GM23338 (cell line): Measurements from ENCODE around the gene CYP26B1. TPM values are rescaled to one million over a fixed set of nuclear protein-coding genes. Genes with fewer than 3 reads are reported as not detected.

Source experiments
- ATAC-seq: fragments of 200-7000 bp; cut with Tn5 transposase; 3 replicates; pipeline ENCODE4 v1.9.1; 2020
- DNase-seq: peaks from one replicate; pipeline ENCODE4 v3.0.0-alpha.2; 2015; ENCODE audit warnings: low spot score
- H2AFZ ChIP-seq: fragments of 200-600 bp; sonication (generic); 2 replicates; pipeline ENCODE4 v1.8.0; 2016; ENCODE audit warnings: antibody characterized with exemption, mild to moderate bottlenecking, moderate library complexity
- H3F3A ChIP-seq: fragments of 200-600 bp; sonication (generic); replicated peaks from 2 replicates; pipeline ENCODE4 v1.8.0; 2017; ENCODE audit warnings: antibody characterized with exemption, mixed run types, low read depth
- H3K27ac ChIP-seq: fragments of 200-600 bp; sonication (generic); 2 replicates; pipeline ENCODE4 v1.6.1; 2016; ENCODE audit warnings: low read depth
- H3K27me3 ChIP-seq: fragments of 200-600 bp; sonication (generic); 2 replicates; pipeline ENCODE4 v1.8.0; 2016; ENCODE audit warnings: mild to moderate bottlenecking, mixed run types, moderate library complexity; ENCODE audit not compliant: insufficient read depth
- H3K36me3 ChIP-seq: fragments of 200-600 bp; sonication (generic); 2 replicates; pipeline ENCODE4 v1.8.0; 2016; ENCODE audit warnings: mild to moderate bottlenecking; ENCODE audit not compliant: insufficient read depth
- H3K4me1 ChIP-seq: fragments of 200-600 bp; sonication (generic); 2 replicates; pipeline ENCODE4 v1.8.0; 2016; ENCODE audit warnings: mild to moderate bottlenecking, moderate library complexity; ENCODE audit not compliant: insufficient read depth
- H3K4me2 ChIP-seq: fragments of 200-600 bp; sonication (generic); 2 replicates; pipeline ENCODE4 v1.7.1; 2017; ENCODE audit warnings: mixed run types
- H3K4me3 ChIP-seq: fragments of 200-600 bp; sonication (generic); 2 replicates; pipeline ENCODE4 v1.6.1; 2016; ENCODE audit warnings: mixed run types
- H3K79me2 ChIP-seq: fragments of 200-600 bp; sonication (generic); replicated peaks from 2 replicates; pipeline ENCODE4 v1.8.0; 2017; ENCODE audit warnings: mild to moderate bottlenecking; ENCODE audit not compliant: insufficient read depth
- H3K9me2 ChIP-seq: fragments of 200-600 bp; sonication (generic); 2 replicates; pipeline ENCODE4 v1.8.0; 2017; ENCODE audit not compliant: insufficient read depth
- H4K20me1 ChIP-seq: fragments of 200-600 bp; sonication (generic); replicated peaks from 2 replicates; pipeline ENCODE4 v1.8.0; 2017; ENCODE audit warnings: mild to moderate bottlenecking; ENCODE audit not compliant: insufficient read depth
- H3K27ac Mint-ChIP-seq: 2 replicates; pipeline ENCODE4 v1.8.0; 2020; ENCODE audit warnings: inconsistent platforms, mild to moderate bottlenecking, moderate library complexity, mixed read lengths
- H3K27me3 Mint-ChIP-seq: 3 replicates; pipeline ENCODE4 v1.8.0; 2022; ENCODE audit warnings: low read depth, mild to moderate bottlenecking, moderate library complexity, mixed read lengths, inconsistent platforms; ENCODE audit not compliant: insufficient read depth, poor library complexity
- H3K36me3 Mint-ChIP-seq: 3 replicates; pipeline ENCODE4 v1.8.0; 2021; ENCODE audit warnings: low read depth, mild to moderate bottlenecking, inconsistent platforms, moderate library complexity, mixed read lengths
- H3K4me1 Mint-ChIP-seq: 3 replicates; pipeline ENCODE4 v1.8.0; 2020; ENCODE audit warnings: mild to moderate bottlenecking, inconsistent platforms, mixed read lengths
- H3K4me3 Mint-ChIP-seq: 3 replicates; pipeline ENCODE4 v1.8.0; 2021; ENCODE audit warnings: moderate library complexity, mild to moderate bottlenecking, inconsistent platforms, mixed read lengths
- H3K9me3 Mint-ChIP-seq: 3 replicates; pipeline ENCODE4 v1.8.0; 2020; ENCODE audit warnings: moderate library complexity, mild to moderate bottlenecking, inconsistent platforms, mixed read lengths
- EZH2 ChIP-seq: fragments of 200-600 bp; sonication (generic); IDR thresholded peaks from one replicate; pipeline ENCODE4 v1.8.0; 2017; ENCODE audit warnings: antibody characterized with exemption, mild to moderate bottlenecking, low read depth; ENCODE audit not compliant: unreplicated experiment
- EZH2phosphoT487 ChIP-seq: fragments of 200-600 bp; sonication (generic); IDR thresholded peaks from one replicate; pipeline ENCODE4 v1.8.1; 2018; ENCODE audit warnings: antibody characterized with exemption; ENCODE audit not compliant: unreplicated experiment
- JUNB ChIP-seq: IDR thresholded peaks from one replicate; pipeline ENCODE4 v1.6.1; 2016; ENCODE audit warnings: antibody characterized with exemption; ENCODE audit not compliant: unreplicated experiment
- NANOG ChIP-seq: IDR thresholded peaks from 2 replicates; pipeline ENCODE4 v1.6.1; 2016; ENCODE audit warnings: antibody characterized with exemption, borderline replicate concordance
- STAT1 ChIP-seq: IDR thresholded peaks from one replicate; pipeline ENCODE4 v1.6.1; 2016; ENCODE audit warnings: antibody characterized with exemption; ENCODE audit not compliant: unreplicated experiment
- ZNF114 ChIP-seq: fragments of 250-450 bp; sonication (Bioruptor Pico); IDR thresholded peaks from 2 replicates; pipeline ENCODE4 v1.5.0; 2020; ENCODE audit warnings: mild to moderate bottlenecking, moderate library complexity
- polyA plus RNA-seq: library from polyadenylated mRNA; unstranded; fragments of >200 nt; fragmentation: Nextera tagmentation; extraction: Ambion mirVana; gene quantifications from 2 replicates; pipeline ENCODE4 v1.2.1, GENCODE V29; 2016
- total RNA-seq: library from RNA; depleted of rRNA; stranded (reverse); fragments of >200 nt; shearing (Covaris generic); gene quantifications from 2 replicates; pipeline ENCODE4 v1.2.3, GENCODE V29; 2014
- TF ChIP-seq, protein P1 (sequence below): fragments of 250-450 bp; sonication (Bioruptor Pico); IDR thresholded peaks from 2 replicates; pipeline ENCODE4 v1.5.0; 2020; ENCODE audit warnings: mild to moderate bottlenecking, moderate library complexity
- TF ChIP-seq, protein P2 (sequence below): IDR thresholded peaks from one replicate; pipeline ENCODE4 v1.6.1; 2018; ENCODE audit warnings: antibody characterized with exemption; ENCODE audit not compliant: unreplicated experiment
- TF ChIP-seq, protein P3 (sequence below): IDR thresholded peaks from 2 replicates; pipeline ENCODE4 v1.6.1; 2016; ENCODE audit warnings: antibody characterized with exemption
- TF ChIP-seq, protein P4 (sequence below), 2 experiments: fragments of 200-600 bp in 1 of 2; sonication (generic) in 1 of 2; conservative IDR thresholded peaks; 2 replicates each; pipeline versions ENCODE4 v1.5.1 to v1.6.1; 2016 to 2017; ENCODE audit warnings: antibody characterized with exemption in 2 of 2, low read depth in 2 of 2, mild to moderate bottlenecking in 2 of 2, moderate library complexity in 1 of 2

The CYP26B1 gene
- total and polyA plus RNA-seq, 2 experiments from 2014 or later = 0.05 to 0.31 TPM

DNA sequence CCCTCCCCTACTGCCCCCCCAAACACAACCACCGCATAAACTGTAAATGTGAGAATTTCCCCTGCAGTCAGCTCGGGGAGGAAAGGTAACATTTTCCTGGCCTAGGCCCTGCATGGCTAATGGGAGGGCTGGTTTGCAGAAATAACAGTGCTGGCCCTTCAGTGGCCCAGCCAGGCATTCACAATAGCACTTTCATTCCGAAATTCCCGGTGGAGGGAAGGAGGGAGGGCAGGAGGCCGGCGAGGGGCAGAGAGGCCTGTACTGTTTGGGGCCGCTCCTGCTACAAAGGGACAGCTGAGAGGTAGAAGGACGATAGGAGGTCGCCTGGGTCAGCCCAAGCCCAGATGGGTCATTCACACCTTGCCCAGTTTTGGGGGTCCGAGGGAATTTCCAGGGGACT, 11.3 kb downstream of the CYP26B1 start (continued):
- TF ChIP-seq, protein P1, sequence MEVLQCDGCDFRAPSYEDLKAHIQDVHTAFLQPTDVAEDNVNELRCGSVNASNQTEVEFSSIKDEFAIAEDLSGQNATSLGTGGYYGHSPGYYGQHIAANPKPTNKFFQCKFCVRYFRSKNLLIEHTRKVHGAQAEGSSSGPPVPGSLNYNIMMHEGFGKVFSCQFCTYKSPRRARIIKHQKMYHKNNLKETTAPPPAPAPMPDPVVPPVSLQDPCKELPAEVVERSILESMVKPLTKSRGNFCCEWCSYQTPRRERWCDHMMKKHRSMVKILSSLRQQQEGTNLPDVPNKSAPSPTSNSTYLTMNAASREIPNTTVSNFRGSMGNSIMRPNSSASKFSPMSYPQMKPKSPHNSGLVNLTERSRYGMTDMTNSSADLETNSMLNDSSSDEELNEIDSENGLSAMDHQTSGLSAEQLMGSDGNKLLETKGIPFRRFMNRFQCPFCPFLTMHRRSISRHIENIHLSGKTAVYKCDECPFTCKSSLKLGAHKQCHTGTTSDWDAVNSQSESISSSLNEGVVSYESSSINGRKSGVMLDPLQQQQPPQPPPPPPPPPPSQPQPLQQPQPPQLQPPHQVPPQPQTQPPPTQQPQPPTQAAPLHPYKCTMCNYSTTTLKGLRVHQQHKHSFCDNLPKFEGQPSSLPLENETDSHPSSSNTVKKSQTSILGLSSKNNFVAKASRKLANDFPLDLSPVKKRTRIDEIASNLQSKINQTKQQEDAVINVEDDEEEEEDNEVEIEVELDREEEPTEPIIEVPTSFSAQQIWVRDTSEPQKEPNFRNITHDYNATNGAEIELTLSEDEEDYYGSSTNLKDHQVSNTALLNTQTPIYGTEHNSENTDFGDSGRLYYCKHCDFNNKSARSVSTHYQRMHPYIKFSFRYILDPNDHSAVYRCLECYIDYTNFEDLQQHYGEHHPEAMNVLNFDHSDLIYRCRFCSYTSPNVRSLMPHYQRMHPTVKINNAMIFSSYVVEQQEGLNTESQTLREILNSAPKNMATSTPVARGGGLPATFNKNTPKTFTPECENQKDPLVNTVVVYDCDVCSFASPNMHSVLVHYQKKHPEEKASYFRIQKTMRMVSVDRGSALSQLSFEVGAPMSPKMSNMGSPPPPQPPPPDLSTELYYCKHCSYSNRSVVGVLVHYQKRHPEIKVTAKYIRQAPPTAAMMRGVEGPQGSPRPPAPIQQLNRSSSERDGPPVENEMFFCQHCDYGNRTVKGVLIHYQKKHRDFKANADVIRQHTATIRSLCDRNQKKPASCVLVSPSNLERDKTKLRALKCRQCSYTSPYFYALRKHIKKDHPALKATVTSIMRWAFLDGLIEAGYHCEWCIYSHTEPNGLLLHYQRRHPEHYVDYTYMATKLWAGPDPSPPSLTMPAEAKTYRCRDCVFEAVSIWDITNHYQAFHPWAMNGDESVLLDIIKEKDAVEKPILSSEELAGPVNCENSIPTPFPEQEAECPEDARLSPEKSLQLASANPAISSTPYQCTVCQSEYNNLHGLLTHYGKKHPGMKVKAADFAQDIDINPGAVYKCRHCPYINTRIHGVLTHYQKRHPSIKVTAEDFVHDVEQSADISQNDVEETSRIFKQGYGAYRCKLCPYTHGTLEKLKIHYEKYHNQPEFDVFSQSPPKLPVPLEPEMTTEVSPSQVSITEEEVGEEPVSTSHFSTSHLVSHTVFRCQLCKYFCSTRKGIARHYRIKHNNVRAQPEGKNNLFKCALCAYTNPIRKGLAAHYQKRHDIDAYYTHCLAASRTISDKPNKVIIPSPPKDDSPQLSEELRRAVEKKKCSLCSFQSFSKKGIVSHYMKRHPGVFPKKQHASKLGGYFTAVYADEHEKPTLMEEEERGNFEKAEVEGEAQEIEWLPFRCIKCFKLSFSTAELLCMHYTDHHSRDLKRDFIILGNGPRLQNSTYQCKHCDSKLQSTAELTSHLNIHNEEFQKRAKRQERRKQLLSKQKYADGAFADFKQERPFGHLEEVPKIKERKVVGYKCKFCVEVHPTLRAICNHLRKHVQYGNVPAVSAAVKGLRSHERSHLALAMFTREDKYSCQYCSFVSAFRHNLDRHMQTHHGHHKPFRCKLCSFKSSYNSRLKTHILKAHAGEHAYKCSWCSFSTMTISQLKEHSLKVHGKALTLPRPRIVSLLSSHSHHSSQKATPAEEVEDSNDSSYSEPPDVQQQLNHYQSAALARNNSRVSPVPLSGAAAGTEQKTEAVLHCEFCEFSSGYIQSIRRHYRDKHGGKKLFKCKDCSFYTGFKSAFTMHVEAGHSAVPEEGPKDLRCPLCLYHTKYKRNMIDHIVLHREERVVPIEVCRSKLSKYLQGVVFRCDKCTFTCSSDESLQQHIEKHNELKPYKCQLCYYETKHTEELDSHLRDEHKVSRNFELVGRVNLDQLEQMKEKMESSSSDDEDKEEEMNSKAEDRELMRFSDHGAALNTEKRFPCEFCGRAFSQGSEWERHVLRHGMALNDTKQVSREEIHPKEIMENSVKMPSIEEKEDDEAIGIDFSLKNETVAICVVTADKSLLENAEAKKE (CRISPR knock-in tag) = no peak
- TF ChIP-seq, protein P2, sequence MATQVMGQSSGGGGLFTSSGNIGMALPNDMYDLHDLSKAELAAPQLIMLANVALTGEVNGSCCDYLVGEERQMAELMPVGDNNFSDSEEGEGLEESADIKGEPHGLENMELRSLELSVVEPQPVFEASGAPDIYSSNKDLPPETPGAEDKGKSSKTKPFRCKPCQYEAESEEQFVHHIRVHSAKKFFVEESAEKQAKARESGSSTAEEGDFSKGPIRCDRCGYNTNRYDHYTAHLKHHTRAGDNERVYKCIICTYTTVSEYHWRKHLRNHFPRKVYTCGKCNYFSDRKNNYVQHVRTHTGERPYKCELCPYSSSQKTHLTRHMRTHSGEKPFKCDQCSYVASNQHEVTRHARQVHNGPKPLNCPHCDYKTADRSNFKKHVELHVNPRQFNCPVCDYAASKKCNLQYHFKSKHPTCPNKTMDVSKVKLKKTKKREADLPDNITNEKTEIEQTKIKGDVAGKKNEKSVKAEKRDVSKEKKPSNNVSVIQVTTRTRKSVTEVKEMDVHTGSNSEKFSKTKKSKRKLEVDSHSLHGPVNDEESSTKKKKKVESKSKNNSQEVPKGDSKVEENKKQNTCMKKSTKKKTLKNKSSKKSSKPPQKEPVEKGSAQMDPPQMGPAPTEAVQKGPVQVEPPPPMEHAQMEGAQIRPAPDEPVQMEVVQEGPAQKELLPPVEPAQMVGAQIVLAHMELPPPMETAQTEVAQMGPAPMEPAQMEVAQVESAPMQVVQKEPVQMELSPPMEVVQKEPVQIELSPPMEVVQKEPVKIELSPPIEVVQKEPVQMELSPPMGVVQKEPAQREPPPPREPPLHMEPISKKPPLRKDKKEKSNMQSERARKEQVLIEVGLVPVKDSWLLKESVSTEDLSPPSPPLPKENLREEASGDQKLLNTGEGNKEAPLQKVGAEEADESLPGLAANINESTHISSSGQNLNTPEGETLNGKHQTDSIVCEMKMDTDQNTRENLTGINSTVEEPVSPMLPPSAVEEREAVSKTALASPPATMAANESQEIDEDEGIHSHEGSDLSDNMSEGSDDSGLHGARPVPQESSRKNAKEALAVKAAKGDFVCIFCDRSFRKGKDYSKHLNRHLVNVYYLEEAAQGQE = no peak

DNA sequence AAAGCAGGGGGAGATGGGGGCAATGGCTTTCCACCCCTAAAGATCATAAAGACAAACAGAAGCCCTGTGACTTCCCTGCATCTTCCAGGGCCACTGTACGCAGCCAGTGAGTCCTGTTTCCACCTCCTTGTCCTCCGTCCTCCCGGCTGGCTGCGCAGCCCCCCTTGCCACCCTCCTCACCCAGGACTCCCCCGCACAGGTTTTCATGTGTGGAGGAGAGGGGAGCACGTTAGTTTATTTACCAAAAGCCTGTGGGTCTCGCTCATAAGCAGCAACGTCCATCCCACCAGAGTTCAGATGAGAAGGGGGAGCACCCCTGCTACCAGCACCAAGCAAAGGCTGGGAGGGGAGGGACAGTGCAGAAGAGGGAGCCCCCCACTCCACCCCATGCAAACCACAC, 11.7 kb downstream of the CYP26B1 start:
- H3K9me3 Mint-ChIP-seq = no peaks in the 10 kb centered on the region
- ATAC-seq = no peak
- peaks cover 2% of the 10 kb centered on the region; the same call in 1 of the 2 replicates for H3K4me1 ChIP-seq
- H3K27me3 ChIP-seq = peaks cover 26% of the 10 kb centered on the region
- H3K27ac ChIP-seq = no peak overlapping the region
- H3F3A ChIP-seq = no peaks in the 10 kb centered on the region
- H3K27me3 Mint-ChIP-seq = peaks cover 26% of the 10 kb centered on the region
- no peaks in the 10 kb centered on the region for H3K9me2 ChIP-seq
- H3K36me3 Mint-ChIP-seq = no peaks in the 10 kb centered on the region
- peaks cover 8% of the 10 kb centered on the region for H3K4me1 Mint-ChIP-seq
- H3K36me3 ChIP-seq = no peaks in the 10 kb centered on the region
- H3K79me2 ChIP-seq = no peaks in the 10 kb centered on the region
- no peak overlapping the region for H3K4me3 Mint-ChIP-seq
- DNase-seq = no peak
- no peaks in the 10 kb centered on the region for H4K20me1 ChIP-seq
- no peak overlapping the region for H3K4me3 ChIP-seq
- H3K4me2 ChIP-seq = no peak overlapping the region
- no peak overlapping the region for H2AFZ ChIP-seq
- H3K27ac Mint-ChIP-seq = no peak overlapping the region
- TF ChIP-seq EZH2phosphoT487 (no peak), JUNB (no peak), EZH2 (no peak), NANOG (no peak), ZNF114 (CRISPR knock-in tag) (no peak), STAT1 (no peak)
- TF ChIP-seq, protein P3, sequence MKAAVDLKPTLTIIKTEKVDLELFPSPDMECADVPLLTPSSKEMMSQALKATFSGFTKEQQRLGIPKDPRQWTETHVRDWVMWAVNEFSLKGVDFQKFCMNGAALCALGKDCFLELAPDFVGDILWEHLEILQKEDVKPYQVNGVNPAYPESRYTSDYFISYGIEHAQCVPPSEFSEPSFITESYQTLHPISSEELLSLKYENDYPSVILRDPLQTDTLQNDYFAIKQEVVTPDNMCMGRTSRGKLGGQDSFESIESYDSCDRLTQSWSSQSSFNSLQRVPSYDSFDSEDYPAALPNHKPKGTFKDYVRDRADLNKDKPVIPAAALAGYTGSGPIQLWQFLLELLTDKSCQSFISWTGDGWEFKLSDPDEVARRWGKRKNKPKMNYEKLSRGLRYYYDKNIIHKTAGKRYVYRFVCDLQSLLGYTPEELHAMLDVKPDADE = no peak
- TF ChIP-seq, protein P4, sequence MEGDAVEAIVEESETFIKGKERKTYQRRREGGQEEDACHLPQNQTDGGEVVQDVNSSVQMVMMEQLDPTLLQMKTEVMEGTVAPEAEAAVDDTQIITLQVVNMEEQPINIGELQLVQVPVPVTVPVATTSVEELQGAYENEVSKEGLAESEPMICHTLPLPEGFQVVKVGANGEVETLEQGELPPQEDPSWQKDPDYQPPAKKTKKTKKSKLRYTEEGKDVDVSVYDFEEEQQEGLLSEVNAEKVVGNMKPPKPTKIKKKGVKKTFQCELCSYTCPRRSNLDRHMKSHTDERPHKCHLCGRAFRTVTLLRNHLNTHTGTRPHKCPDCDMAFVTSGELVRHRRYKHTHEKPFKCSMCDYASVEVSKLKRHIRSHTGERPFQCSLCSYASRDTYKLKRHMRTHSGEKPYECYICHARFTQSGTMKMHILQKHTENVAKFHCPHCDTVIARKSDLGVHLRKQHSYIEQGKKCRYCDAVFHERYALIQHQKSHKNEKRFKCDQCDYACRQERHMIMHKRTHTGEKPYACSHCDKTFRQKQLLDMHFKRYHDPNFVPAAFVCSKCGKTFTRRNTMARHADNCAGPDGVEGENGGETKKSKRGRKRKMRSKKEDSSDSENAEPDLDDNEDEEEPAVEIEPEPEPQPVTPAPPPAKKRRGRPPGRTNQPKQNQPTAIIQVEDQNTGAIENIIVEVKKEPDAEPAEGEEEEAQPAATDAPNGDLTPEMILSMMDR (conservative IDR thresholded peaks at IDR 0.05; ENCODE audit: low read depth in 2 of 2) = no peak
